Endodermal cell (in vitro differentiated cells): Measurements from ENCODE around the gene TOGARAM1. TPM values are rescaled to one million over a fixed set of nuclear protein-coding genes. Genes with fewer than 3 reads are reported as not detected.

ENCODE experiments used
- DNase-seq: peaks from one replicate; pipeline ENCODE4 v3.0.0-alpha.2; 2017
- H3K27ac ChIP-seq: 2 replicates; pipeline ENCODE4 v1.5.1; 2013; ENCODE audit warnings: mild to moderate bottlenecking, low read depth, low read length, moderate library complexity
- H3K27me3 ChIP-seq: 2 replicates; pipeline ENCODE4 v1.6.1; 2013; ENCODE audit warnings: mild to moderate bottlenecking, low read length, moderate library complexity; ENCODE audit not compliant: insufficient read depth, control insufficient read depth, poor library complexity, severe bottlenecking
- H3K36me3 ChIP-seq: 2 replicates; pipeline ENCODE4 v1.7.0; 2013; ENCODE audit warnings: mild to moderate bottlenecking, low read length, moderate library complexity; ENCODE audit not compliant: control insufficient read depth, insufficient read depth
- H3K4me1 ChIP-seq: one replicate; pipeline ENCODE4 v1.7.0; 2013; ENCODE audit warnings: low read length; ENCODE audit not compliant: control insufficient read depth, insufficient read depth
- H3K4me3 ChIP-seq: 2 replicates; pipeline ENCODE4 v1.5.1; 2013; ENCODE audit warnings: mild to moderate bottlenecking, low read length, moderate library complexity
- H3K9ac ChIP-seq: 2 replicates; pipeline ENCODE4 v1.6.1; 2013; ENCODE audit warnings: mild to moderate bottlenecking, low read length, moderate library complexity; ENCODE audit not compliant: poor library complexity, severe bottlenecking; ENCODE audit errors: extremely low read depth
- H3K9me3 ChIP-seq: 2 replicates; pipeline ENCODE4 v1.6.1; 2013; ENCODE audit warnings: mild to moderate bottlenecking, low read length, moderate library complexity; ENCODE audit not compliant: control insufficient read depth
- H3K27ac Mint-ChIP-seq: 2 replicates; pipeline ENCODE4 v1.8.0; 2020; ENCODE audit warnings: mixed read lengths
- H3K27me3 Mint-ChIP-seq: 2 replicates; pipeline ENCODE4 v1.8.0; 2021; ENCODE audit warnings: mild to moderate bottlenecking, mixed read lengths; ENCODE audit not compliant: insufficient read depth
- H3K36me3 Mint-ChIP-seq: 2 replicates; pipeline ENCODE4 v1.8.0; 2020; ENCODE audit warnings: low read depth, mixed read lengths
- H3K4me1 Mint-ChIP-seq: 2 replicates; pipeline ENCODE4 v1.8.0; 2020; ENCODE audit warnings: mixed read lengths
- H3K4me3 Mint-ChIP-seq: 2 replicates; pipeline ENCODE4 v1.8.0; 2020; ENCODE audit warnings: mild to moderate bottlenecking, moderate library complexity, mixed read lengths
- H3K9me3 Mint-ChIP-seq: 2 replicates; pipeline ENCODE4 v1.8.0; 2020; ENCODE audit warnings: mild to moderate bottlenecking, mixed read lengths
- WGBS, 2 experiments: methylation state at CpG; one replicate each; pipeline versions ENCODE4 v1.1.5 to v1.1.7; 2013; ENCODE audit warnings: missing lambda C conversion rate in 2 of 2, mixed read lengths in 1 of 2; ENCODE audit not compliant: insufficient coverage in 1 of 2, insufficient read length in 1 of 2; 5-methylcytosine and 5-hydroxymethylcytosine counted together
- total RNA-seq, 2 donors: library from RNA; stranded (reverse); fragmentation: NEBNext Ultra II Directional in 1 of 2; extraction: Animal tissue kit (Norgen Biotek cat#: 25700) in 1 of 2; gene quantifications; 2 replicates in 1 of 2; 3 replicates in 1 of 2; pipeline ENCODE4 v1.2.1, GENCODE V29; 2021
- TF ChIP-seq, protein P1 (sequence below): fragments of 200-600 bp; sonication (generic); conservative IDR thresholded peaks from 2 replicates; pipeline ENCODE4 v1.5.0; 2021; ENCODE audit warnings: antibody characterized with exemption, mild to moderate bottlenecking

Gene TOGARAM1
- total RNA-seq, 2 donors from 2014 or later: 12.3 to 13.7 TPM

DNA sequence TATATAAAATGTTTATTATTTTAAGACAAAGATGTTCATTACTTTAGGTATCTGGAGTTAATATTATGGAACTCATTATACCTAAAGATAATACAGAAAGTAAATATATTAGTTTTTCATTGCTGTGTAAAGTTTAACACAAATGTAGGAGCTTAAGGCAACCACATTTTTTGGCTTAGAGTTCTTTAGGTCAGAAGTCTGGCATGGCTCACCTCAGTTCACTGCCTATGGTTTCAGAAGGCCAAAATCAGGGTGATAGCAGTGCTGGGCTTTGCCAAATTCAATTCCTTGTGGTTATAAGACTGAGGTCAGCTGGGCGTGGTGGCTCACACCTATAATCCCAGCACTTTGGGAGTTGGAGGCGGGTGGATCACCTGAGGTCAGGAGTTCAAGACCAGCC, 86.4 kb downstream of the TOGARAM1 start:
- Histone ChIP-seq H3K4me1 (no peaks in the 10 kb centered on the region), H3K9ac (no peak overlapping the region), H3K36me3 (peaks cover 31% of the 10 kb centered on the region), H3K27me3 (no peaks in the 10 kb centered on the region), H3K27ac (no peak overlapping the region), H3K4me3 (no peak overlapping the region), H3K9me3 (no peaks in the 10 kb centered on the region)
- TF ChIP-seq, protein P1, sequence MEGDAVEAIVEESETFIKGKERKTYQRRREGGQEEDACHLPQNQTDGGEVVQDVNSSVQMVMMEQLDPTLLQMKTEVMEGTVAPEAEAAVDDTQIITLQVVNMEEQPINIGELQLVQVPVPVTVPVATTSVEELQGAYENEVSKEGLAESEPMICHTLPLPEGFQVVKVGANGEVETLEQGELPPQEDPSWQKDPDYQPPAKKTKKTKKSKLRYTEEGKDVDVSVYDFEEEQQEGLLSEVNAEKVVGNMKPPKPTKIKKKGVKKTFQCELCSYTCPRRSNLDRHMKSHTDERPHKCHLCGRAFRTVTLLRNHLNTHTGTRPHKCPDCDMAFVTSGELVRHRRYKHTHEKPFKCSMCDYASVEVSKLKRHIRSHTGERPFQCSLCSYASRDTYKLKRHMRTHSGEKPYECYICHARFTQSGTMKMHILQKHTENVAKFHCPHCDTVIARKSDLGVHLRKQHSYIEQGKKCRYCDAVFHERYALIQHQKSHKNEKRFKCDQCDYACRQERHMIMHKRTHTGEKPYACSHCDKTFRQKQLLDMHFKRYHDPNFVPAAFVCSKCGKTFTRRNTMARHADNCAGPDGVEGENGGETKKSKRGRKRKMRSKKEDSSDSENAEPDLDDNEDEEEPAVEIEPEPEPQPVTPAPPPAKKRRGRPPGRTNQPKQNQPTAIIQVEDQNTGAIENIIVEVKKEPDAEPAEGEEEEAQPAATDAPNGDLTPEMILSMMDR: no peak
- Mint-ChIP-seq H3K27me3 (no peaks in the 10 kb centered on the region), H3K4me3 (no peak overlapping the region), H3K27ac (no peak overlapping the region), H3K9me3 (no peaks in the 10 kb centered on the region), H3K4me1 (no peaks in the 10 kb centered on the region), H3K36me3 (peaks cover 53% of the 10 kb centered on the region)
- 92 to 94% methylated on average over 2 of the region's 2 CpGs for WGBS, 2 experiments
- no peak for DNase-seq

GRCh38 chr14:45051180-45051579, 89.2 kb downstream of the TOGARAM1 start:
- DNase-seq: no peak
- Mint-ChIP-seq H3K4me3 (no peak overlapping the region), H3K4me1 (no peaks in the 10 kb centered on the region), H3K36me3 (peaks cover 52% of the 10 kb centered on the region), H3K27me3 (no peaks in the 10 kb centered on the region), H3K27ac (no peak overlapping the region), H3K9me3 (no peaks in the 10 kb centered on the region)
- no peak overlapping the region for H3K4me3 ChIP-seq
- TF ChIP-seq, protein P1: no peak
- peaks cover 31% of the 10 kb centered on the region for H3K36me3 ChIP-seq
- no peak overlapping the region for H3K27ac ChIP-seq
- H3K4me1 ChIP-seq: no peaks in the 10 kb centered on the region
- no peaks in the 10 kb centered on the region for H3K27me3 ChIP-seq
- peaks cover 2% of the 10 kb centered on the region for H3K9me3 ChIP-seq
- H3K9ac ChIP-seq: no peak overlapping the region

- DNase-seq: no peak
- H3K27ac ChIP-seq: no peak overlapping the region
- 85% methylated on average over 3 of the region's 4 CpGs; no CpG with 5 or more reads in 1 of the 2 experiments for WGBS, 2 experiments
- Mint-ChIP-seq H3K4me1 (no peaks in the 10 kb centered on the region), H3K27me3 (no peaks in the 10 kb centered on the region), H3K27ac (no peak overlapping the region), H3K4me3 (no peak overlapping the region), H3K36me3 (peaks cover 51% of the 10 kb centered on the region), H3K9me3 (no peaks in the 10 kb centered on the region)
- H3K27me3 ChIP-seq: no peaks in the 10 kb centered on the region
- TF ChIP-seq, protein P1: no peak
- H3K4me3 ChIP-seq: no peak overlapping the region
- H3K4me1 ChIP-seq: no peaks in the 10 kb centered on the region
- peaks cover 28% of the 10 kb centered on the region for H3K36me3 ChIP-seq
- H3K9me3 ChIP-seq: peaks cover 5% of the 10 kb centered on the region
- H3K9ac ChIP-seq: no peak overlapping the region
These were observed 89.9 kb downstream of the TOGARAM1 start for GRCh38 chr14:45051896-45052295.
